Stimulated activated CD4-positive, alpha-beta T cell treated with anti-CD3 and anti-CD28 coated beads, Interleukin-12 subunit alpha, Interleukin-12 subunit beta, amount 100 ng/mL, for 48 hours (primary cell): ENCODE measurements around the gene CACNA1S.

Experiments
- DNase-seq, 3 donors: peaks; one replicate each; pipeline ENCODE4 v3.0.0-alpha.2; 2020; ENCODE audit warnings: low read depth in 2 of 3, low spot score in 1 of 3

CACNA1S gene

DNA sequence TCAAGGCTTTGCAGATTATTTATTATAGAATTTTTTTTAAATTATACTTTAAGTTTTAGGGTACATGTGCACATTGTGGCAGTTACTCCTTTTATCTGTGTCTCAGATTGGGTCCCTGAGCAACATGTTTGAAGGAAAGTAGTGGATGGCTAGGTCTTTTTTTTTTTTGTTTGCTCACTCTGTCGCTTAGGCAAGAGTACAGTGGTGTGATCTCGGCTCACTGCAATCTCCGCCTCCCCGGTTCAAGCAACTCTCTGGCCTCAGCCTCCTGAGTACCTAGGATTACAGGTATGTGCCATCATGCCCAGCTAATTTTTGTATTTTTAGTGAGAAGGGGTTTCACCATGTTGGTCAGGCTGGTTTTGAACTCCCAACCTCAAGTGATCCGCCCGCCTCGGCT, 49.1 kb downstream of the CACNA1S start:
- DNase-seq = no peak

DNA sequence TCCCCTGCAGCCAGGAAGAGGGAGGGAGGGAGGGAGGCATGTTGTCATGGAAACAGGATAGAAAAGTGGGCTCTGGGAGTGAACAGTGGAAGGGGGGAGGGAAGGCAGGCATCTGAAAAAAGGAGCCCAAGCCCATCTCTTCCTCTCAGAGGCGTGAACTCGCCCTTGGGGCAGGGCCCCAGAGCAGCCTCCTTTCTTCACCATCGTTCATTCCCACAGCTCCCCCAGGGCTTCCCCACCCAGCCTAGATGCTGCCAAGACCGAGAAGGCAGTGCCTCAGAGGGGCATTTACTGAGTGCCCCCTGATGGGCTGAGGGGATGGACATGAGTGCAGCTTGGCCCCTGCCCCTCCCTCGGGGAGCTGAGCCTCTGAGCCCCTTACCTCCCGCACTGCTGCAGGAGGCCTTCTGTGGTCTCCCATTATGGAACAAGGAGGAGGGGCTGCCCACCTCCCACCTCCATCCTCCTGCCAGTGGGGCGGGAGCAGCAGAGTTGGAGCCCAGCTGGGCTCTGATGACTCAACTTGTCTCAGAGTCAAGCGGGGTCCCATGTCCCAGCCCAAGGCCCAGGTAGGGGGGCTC, 49.6 kb downstream of the CACNA1S start:
- no peak for DNase-seq

DNA sequence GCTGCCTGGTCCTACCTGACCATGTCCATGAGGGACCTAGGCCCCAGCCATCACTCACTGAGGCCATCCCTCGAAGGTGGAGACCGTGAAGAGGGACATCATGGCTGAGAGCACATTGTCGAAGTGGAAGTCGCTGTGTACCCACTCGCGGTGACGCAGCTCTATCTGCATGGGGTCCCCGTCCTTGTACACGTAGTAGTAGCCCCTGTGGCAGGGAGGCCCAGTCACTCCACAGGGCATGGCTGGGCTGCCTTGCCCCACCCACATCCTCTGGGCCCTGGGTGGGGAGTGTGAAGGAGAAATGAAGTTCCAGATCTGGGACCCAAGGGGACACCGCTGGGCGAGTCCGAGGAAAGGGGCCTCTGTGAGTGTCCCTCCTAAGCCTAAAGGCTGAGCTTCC, 50.3 kb downstream of the CACNA1S start:
- no peak for DNase-seq

DNA sequence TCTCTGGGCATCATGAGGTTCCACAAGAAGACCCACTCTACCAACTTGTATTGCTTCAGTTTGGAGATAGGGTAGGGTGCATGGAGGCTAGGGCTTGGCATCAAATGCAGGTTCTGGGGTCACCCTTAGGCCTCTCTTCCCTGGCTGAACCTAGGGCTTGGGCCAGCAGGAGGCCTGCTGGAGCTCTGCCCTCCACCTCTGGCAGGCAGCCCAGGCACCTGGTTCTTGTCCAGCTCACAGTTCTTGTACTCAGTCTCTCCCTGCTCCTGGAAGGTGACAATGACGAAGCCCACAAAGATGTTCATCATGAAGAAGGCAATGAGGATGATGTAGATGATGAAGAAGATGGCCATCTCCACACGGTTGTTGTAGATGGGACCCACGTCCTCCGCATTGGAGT, 51.2 kb downstream of the CACNA1S start:
- no peak for DNase-seq

DNA sequence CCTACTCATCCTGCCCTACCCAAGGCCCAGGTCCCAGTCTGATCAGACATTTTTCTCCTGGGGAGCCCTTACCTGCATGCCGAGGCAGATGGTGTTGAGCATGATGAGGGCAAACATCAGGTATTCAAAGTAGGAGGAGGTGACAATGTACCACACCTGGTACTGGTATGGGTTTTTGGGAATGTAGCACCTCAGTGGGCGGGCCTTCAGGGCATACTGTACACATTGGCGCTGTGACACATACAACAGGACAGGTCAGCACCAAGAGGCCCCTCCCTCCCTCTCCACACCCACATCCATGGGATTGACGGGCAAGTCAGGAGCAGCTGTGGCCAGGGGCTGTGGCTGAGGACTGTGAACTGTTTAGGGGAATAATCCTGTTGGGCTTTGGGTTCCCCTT, 51.6 kb downstream of the CACNA1S start:
- no peak for DNase-seq

DNA sequence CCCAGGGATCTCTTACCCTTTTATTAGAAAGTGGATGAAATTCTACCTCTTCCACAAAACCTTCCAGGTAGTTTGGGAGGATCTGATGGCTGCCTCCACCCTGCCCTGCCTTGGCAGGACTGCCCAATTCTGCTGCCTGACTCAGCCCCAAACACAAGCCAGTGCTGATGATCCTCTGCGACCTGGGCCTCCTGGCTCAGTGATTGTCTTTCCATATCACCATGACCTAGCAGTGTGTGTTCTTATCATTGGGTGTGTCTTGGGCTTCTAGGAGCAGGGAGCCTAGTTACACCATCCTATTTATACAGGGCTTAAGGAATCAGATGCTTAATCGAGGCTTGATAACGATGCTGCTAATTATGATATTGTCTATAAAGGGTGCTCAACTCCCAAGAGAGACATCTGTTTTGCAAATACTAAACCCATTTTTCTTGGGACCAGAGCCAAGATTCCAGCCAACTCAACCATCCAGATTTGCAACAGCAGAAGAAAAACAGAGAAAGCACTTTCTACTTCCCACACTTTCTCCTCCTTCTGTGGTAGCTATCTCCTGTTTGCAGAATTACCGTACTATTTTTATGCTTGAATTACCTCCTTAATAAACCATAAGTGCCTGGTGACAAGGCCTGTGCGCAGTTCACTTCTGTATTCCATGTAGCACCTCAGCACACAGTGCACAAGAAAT, 52.2 kb downstream of the CACNA1S start:
- DNase-seq = no peak

DNA sequence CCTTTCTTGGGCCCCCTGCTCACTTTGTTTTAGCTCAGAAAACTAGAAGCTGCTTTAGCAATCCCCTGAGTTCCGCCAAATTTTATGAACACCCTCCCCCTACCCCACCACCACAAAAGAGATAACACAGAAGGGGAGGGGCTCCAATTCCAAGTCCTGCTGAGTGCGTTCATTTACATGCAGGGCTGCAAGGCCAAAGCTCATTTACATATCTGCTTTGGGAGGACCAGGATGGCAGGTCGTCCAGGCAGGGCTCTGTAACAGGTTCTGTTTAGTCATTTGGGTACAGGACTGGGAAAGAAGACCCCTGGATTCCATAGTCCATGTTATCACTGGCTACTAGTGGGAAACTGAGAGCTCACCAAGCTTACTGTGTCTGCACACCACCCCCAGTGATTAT, 52.8 kb downstream of the CACNA1S start:
- no peak for DNase-seq

DNA sequence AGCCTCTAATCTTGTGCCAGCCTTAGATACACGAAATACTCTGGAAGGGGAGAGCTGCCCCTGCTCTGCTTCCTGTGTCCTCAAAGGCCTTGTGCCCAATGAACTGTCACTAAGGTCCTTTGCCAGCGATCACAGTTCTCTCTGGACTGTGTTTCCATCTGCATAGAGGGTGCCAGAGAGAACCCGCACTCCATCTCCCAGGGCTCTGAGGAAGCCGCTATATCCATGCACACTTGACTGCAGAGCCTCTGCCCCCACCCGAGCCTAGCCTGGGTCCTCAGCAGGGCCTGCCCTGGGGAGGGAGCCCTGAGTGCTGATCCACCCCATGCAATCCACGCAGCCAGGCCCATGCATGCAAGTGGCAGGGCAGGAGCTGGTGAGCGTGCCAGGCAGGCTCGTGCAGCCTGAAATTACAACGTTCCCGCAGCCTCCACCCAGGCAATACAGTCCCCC, 58.1 kb downstream of the CACNA1S start:
- DNase-seq = no peak

DNA sequence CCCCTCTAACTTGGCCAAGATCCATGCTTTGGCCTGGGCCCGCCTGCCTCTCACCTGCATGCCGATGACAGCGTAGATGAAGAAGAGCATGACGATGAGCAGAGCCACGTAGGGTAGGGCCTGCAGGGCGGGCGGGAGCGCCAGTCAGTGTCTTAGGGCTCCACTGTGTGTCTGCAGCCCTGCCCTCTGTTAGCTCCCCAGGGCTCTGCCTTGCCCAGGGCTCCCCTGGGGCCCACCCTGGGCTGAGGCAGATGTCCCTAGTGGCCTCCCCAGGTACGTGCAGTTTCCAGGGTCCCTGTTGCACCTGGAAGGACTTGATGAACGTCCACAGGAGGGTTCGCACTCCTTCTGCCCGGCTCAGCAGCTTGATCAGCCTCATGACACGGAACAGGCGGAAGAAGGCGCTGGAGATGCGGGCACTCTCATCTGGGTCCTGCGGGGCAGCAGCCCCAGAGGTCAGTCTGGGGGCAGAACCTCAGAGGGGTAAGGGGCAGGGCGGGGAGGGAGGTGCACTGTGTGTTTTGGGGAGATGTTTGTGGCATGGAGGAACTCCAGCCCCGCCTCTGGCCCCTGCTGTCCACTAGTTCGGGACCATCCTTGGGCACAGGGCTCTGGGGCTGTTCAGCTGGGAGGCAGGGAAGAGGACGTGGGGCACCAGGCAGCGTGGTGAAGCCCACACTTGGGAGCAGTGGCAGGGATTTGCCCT, 58.9 kb downstream of the CACNA1S start:
- DNase-seq = no peak

DNA sequence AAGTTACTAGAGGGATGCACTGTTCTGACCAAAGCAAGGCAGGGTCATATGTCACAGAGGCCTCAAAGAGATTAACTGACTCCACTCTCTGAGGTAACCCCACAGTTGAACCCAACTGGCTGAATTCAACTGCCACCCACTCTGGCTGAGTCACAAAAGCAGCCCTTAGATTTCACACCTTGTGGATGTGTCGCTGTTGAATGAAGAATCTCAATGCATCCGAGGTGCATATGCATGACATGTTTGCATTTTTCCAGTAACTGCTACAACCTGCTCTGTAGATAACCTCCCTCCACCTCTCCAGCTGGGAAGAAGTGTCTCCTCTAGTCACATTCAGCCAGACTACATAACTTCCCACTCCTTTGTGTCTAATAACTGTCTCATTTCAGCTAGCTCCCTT, 60.8 kb downstream of the CACNA1S start:
- DNase-seq = no peak

DNA sequence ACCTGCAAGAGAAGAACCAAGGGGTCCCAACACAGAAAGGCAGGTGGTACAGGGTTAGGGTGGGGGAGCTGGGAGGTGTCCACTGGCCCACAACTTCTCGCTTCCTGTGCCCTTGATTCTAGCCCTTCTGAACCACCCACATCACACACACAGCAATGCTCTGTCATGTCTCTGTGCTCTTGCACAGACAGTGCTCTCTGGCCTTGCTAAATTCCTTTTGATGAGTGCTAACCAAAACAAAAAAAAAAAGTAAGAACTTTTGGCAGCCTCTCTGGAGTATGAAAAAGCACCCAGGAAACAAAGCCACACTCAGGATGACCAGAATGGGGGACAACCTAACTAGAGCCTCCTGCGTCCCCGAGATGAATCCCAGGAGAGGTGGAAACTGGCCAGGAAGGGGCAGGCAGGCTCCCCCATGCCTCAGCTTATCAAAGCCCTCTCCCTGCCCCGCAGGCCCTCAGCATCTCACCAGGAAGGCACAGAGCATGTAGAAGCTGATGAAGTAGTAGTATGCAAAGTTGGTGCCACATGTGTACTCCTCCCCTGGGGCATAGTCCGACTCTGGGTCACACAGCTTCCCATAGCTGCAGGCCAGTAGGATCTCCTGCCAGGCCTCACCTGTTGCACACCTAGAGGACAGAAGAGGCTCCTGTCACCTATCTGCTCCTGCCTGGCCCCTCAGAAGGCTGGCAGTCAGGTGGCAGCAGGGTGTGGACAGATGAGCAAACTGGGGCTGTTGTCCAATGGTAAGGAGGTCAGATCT, 61.5 kb downstream of the CACNA1S start:
- no peak for DNase-seq

DNA sequence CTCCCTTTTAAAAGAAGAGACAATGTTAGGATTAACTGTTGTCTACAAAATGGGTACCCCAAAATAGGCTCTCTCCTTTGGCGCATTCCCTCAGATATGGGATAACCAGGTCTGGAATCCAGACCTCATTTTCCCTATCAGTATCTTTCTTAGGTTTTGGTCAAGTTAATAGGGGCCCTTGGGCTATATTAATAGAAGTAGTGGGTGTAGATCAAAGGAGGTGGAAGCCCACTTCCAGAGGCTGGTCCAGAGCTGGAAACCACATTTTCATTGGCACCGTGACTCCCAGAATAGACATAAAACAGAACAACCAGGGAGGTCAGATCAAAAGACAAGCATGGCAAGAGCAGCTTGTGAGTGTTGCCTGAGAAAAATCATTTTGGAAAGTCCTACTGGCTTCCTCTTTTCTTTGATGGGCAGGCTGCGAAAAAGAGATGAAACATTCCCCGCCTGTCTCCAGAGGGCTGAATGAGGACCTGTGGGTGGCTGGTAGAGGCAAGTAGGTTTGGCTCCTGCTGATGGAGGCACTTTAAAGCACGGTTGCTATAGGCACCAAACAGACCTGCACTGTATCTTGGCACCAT, 62.9 kb downstream of the CACNA1S start:
- no peak for DNase-seq

DNA sequence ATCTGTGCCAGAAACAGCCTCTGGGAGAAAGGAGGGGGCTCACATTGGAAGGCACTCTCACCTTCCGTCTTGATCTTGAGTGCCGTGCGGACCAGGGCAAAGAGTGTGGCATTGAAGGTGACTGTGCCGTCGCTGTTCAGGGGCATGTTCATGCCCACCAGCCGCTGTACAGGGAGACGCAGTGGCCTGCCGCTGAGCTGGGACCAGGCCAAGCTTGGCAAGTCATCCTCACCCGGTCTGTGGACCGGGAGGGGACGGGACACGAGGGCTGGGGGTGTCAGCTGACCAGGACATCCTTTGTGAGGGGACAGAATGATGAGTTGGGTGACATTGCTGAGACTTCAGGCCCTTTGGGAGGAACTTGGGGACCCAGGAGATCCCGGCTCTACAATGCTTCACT, 63.7 kb downstream of the CACNA1S start:
- no peak for DNase-seq

DNA sequence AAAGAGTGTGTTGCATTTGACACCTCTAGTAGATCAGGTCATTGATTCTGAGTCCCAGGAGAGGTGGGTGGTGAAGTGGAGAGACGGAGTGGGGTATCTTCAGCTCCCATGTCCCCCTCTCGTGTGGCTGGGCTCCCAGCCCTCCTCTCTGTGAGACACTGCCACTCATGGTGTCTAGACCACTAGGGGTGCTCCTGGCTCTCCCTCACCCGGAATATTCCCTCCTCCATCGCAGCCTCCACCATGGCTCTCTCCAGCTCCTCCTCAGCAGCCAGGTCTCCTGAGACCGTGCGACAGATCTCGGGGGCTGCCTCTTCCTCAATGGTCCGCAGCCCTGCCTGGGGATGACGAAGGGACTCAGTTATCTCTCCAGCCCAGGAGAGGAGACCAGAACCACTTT, 68.1 kb downstream of the CACNA1S start:
- no peak for DNase-seq

DNA sequence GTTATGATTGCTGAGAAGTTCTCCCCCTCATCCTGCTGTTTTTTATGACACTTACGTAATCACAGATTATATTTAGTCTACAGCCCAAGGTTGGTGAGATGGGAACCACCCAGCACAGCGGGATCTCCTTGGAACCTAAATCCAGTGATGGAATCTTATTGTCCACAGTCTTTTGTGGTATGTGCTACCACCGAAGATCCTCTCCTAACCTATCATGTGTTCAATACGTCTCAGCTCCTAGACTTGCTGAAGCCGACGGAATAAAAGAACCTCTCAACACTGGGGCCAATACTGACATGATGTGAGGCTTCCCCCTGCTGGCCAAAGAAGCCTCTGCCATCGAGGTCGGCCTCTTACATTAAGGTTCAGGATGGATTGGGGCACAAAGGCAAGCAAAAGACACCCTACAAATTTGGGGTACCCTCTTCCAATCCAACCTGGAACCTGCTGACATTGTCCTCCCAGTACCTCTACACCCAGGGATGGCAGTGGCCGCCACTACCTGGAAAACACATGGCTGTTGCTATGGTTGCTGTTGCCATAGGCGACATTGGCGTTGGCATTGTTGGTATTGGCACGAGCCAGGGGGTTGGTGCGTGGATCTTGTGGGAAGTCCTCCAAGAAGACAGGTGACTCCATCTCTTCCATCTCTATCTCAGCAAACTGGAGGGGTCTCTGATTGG, 69.3 kb downstream of the CACNA1S start:
- DNase-seq = peak in 2 of 3 donors; percentile 45 to 64

DNA sequence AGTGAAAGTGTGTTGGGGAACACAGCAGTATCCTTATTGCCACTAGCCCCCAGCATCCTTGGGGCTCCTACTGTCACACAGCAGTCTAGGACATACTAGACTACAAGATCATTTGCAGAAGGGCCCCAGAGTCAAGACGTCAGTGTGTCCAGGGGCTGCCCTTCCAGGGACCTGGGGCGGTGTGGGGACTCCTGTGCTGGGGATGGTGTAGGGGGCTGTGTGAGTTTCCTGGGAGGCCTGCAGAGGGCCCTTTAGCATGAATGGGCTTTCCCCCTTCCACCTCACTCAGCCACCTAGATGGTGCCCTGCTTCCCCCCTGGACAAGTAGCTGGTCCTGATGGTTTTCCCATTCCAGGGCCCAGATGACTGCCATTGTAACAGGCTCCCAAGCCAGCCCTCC, 71.2 kb downstream of the CACNA1S start:
- DNase-seq = no peak

DNA sequence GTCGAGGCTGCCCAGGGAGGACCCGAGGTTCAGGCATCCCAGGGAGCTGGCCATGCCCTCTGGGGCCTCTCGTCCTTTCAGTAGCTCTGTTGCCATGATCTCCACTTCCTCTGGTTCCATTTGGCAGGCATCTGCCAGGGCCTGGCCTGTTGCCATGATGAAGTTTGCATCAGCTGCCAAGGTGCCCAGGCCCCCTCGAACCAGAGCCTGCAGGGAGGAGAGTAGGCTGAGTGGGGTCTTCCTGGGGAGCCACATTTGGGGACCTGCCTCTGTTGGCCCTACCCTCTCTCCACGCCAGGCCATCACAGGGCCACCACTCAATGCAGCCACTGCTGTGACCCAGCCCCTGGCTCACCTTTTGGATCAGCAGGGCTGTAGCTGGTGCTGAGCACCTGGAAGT, 72.3 kb downstream of the CACNA1S start:
- no peak for DNase-seq

DNA sequence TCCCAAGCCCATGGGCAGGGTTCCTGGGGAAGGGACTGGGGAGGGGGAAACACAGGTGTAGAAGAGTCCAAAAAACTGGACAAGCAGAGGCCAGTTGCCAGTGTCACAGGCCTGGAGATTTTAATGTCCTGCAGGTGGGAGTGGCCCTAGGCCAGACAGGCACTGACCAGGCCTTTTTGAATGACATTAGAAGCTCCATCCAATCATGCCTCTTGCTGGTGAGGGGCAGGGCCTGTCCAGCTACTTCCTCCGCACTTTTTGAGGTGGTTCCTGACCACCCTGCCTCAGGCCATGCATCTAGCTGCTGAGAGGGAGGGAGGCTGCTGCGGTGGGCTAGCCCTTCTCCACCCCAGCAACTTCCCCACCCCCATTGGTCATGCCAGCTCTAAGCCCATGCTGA, 72.8 kb downstream of the CACNA1S start:
- DNase-seq = no peak

DNA sequence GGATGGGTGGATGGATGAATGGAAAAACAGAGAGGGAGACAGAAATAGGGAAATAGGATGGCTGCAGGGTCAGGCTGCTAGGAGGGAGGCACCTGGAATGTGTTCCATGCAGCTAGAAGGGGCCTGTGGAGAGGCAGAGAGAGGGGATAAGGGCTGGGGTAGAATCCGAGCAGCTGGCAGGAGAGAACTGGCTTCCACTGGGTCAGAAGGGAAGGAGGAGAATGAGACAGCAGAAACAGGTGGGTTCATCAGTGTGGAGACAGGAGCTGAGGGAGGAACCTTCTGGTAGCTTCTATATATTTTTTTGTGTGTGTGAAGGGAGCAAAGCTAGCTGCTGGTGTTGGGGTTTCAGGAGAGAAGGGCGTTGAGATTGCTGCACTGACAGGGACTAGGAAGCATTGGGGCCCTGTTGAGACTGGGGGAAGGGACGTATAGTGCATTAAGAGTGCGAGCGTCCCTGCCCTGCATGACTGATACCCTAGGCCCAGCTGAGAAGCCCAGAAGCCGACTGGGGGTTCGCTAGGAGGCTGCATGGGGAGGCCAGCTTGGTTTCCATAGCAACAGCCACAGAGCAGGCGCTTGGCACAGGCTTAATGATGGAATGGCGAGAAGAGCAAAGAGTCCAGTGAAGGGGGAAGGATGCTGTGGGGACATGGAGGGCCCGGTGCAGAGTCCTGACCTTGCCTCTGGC, 73.9 kb downstream of the CACNA1S start:
- DNase-seq = no peak

DNA sequence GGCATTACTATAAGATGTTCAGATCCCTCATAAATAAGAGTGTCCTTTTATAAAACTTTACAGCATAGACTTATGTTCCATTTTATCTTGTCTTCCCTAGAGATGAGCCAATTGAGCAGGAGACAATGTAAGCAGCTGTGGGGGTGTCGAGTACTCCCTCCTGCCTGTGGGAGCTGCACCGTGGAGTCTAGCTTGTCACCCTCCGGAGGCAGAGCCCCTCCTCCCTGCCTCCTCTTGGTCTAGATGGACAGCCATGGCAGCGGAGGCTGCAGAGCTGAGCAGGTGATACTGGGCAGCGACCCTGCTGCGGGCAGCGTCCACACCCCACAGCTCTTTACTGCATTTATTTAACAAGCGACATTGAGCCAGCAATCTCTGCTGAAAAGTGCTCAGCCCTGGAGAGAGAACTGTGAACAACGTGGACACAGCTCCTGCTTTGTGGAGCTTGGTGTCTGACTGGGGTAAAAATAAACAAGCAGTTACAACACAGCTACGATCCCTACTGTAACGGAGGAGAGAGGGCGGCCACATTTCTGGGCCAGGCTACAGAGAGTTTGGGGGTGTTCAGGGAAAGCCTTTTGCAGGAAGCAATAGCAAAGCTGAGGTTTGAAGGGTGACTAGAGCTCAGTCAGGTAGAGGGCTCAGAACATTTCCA, 75.9 kb downstream of the CACNA1S start:
- DNase-seq = no peak
